ENCODE results near the gene CYRIA. TPM values are rescaled to one million over a fixed set of nuclear protein-coding genes. Genes with fewer than 3 reads are reported as not detected.

Gene CYRIA
- total RNA-seq, 6 experiments from 2014 or later = 1.6 to 6.3 (median 3.1) TPM

GRCh38 chr2:16660114-16660513, 5.5 kb downstream of the CYRIA start:
- ATAC-seq = peak in 1 of 4 donors; percentile 17
- intact Hi-C loops (cut with DNase I) = no loop called here
- H3K27ac ChIP-seq = no peak overlapping the region
- H3K36me3 ChIP-seq = no peaks in the 10 kb centered on the region
- H3K4me3 ChIP-seq = no peak overlapping the region
- no peaks in the 10 kb centered on the region for H3K27me3 ChIP-seq
- no peaks in the 10 kb centered on the region for H3K9me3 ChIP-seq
- no peak for DNase-seq
- H3K4me1 ChIP-seq = no peaks in the 10 kb centered on the region
- WGBS (ENCODE audit: insufficient coverage, low coverage, low lambda C conversion rate, missing lambda C conversion rate) = 64% methylated on average over 4 of the region's 5 CpGs
- TF ChIP-seq POLR2A (IDR thresholded peaks at IDR 0.05) (no peak), CTCF (IDR thresholded peaks at IDR 0.05) (no peak)

- Histone ChIP-seq H3K9me3 (no peaks in the 10 kb centered on the region), H3K36me3 (no peaks in the 10 kb centered on the region), H3K27ac (peak overlapping the region in 2 of 3 donors; percentile 12 to 53), H3K4me1 (peaks cover 0 to under 1% (median 0%) of the 10 kb centered on the region in 4 donors), H3K4me3 (no peak overlapping the region), H3K27me3 (no peaks in the 10 kb centered on the region)
- DNase-seq (no peak), ATAC-seq (peak in 2 of 4 donors; percentile 11 to 14)
- TF ChIP-seq POLR2A (IDR thresholded peaks at IDR 0.05) (no peak), CTCF (IDR thresholded peaks at IDR 0.05) (no peak)
- intact Hi-C loops (cut with DNase I) = no loop called here
- WGBS (ENCODE audit: insufficient coverage, low coverage, low lambda C conversion rate, missing lambda C conversion rate) = 28% methylated on average over 3 of the region's 3 CpGs
Observed at GRCh38 chr2:16658076-16658739, 7.4 kb downstream of the CYRIA start.

GRCh38 chr2:16657671-16658070, 8.0 kb downstream of the CYRIA start:
- TF ChIP-seq CTCF (IDR thresholded peaks at IDR 0.05) (no peak), POLR2A (IDR thresholded peaks at IDR 0.05) (no peak)
- peaks cover 0 to 6% (median 0%) of the 10 kb centered on the region in 4 donors for H3K4me1 ChIP-seq
- H3K27me3 ChIP-seq = no peaks in the 10 kb centered on the region

GRCh38 chr2:16656784-16657391, 8.7 kb downstream of the CYRIA start:
- DNase-seq (peak in 1 of 3 donors; percentile 34), ATAC-seq (peak; percentile 51 to 60 (median 55))
- WGBS (ENCODE audit: insufficient coverage, low coverage, low lambda C conversion rate, missing lambda C conversion rate) = 63% methylated on average over 6 of the region's 8 CpGs
- intact Hi-C loops (cut with DNase I) = no loop called here
- H3K36me3 ChIP-seq = no peaks in the 10 kb centered on the region
- H3K4me3 ChIP-seq = no peak overlapping the region
- H3K4me1 ChIP-seq = peaks cover 0 to 7% (median 0%) of the 10 kb centered on the region in 4 donors
- no peaks in the 10 kb centered on the region for H3K9me3 ChIP-seq
- no peak for TF ChIP-seq POLR2A (IDR thresholded peaks at IDR 0.05)
- no peak for TF ChIP-seq CTCF (IDR thresholded peaks at IDR 0.05)
- peak overlapping the region in 2 of 3 donors; percentile 12 to 49 for H3K27ac ChIP-seq
- no peaks in the 10 kb centered on the region for H3K27me3 ChIP-seq

More at GRCh38 chr2:16657671-16658070, 8.0 kb downstream of the CYRIA start:
- WGBS (ENCODE audit: insufficient coverage, low coverage, low lambda C conversion rate, missing lambda C conversion rate) = 42% methylated on average over 1 of the region's 1 CpG
- H3K27ac ChIP-seq = peak overlapping the region in 2 of 3 donors; percentile 12 to 49
- DNase-seq = no peak
- H3K9me3 ChIP-seq = no peaks in the 10 kb centered on the region
- intact Hi-C loops (cut with DNase I) = no loop called here
- no peaks in the 10 kb centered on the region for H3K36me3 ChIP-seq
- ATAC-seq = no peak
- H3K4me3 ChIP-seq = no peak overlapping the region
